GM23338 (cell line): ENCODE results near the gene BUB1B. TPM values are rescaled to one million over a fixed set of nuclear protein-coding genes. Genes with fewer than 3 reads are reported as not detected.

Experiments used
- ATAC-seq: fragments of 200-7000 bp; cut with Tn5 transposase; 3 replicates; pipeline ENCODE4 v1.9.1; 2020
- DNase-seq: peaks from one replicate; pipeline ENCODE4 v3.0.0-alpha.2; 2015; ENCODE audit warnings: low spot score
- H2AFZ ChIP-seq: fragments of 200-600 bp; sonication (generic); 2 replicates; pipeline ENCODE4 v1.8.0; 2016; ENCODE audit warnings: antibody characterized with exemption, mild to moderate bottlenecking, moderate library complexity
- H3F3A ChIP-seq: fragments of 200-600 bp; sonication (generic); replicated peaks from 2 replicates; pipeline ENCODE4 v1.8.0; 2017; ENCODE audit warnings: antibody characterized with exemption, mixed run types, low read depth
- H3K27ac ChIP-seq: fragments of 200-600 bp; sonication (generic); 2 replicates; pipeline ENCODE4 v1.6.1; 2016; ENCODE audit warnings: low read depth
- H3K27me3 ChIP-seq: fragments of 200-600 bp; sonication (generic); 2 replicates; pipeline ENCODE4 v1.8.0; 2016; ENCODE audit warnings: mild to moderate bottlenecking, mixed run types, moderate library complexity; ENCODE audit not compliant: insufficient read depth
- H3K36me3 ChIP-seq: fragments of 200-600 bp; sonication (generic); 2 replicates; pipeline ENCODE4 v1.8.0; 2016; ENCODE audit warnings: mild to moderate bottlenecking; ENCODE audit not compliant: insufficient read depth
- H3K4me1 ChIP-seq: fragments of 200-600 bp; sonication (generic); 2 replicates; pipeline ENCODE4 v1.8.0; 2016; ENCODE audit warnings: mild to moderate bottlenecking, moderate library complexity; ENCODE audit not compliant: insufficient read depth
- H3K4me2 ChIP-seq: fragments of 200-600 bp; sonication (generic); 2 replicates; pipeline ENCODE4 v1.7.1; 2017; ENCODE audit warnings: mixed run types
- H3K4me3 ChIP-seq: fragments of 200-600 bp; sonication (generic); 2 replicates; pipeline ENCODE4 v1.6.1; 2016; ENCODE audit warnings: mixed run types
- H3K79me2 ChIP-seq: fragments of 200-600 bp; sonication (generic); replicated peaks from 2 replicates; pipeline ENCODE4 v1.8.0; 2017; ENCODE audit warnings: mild to moderate bottlenecking; ENCODE audit not compliant: insufficient read depth
- H3K9me2 ChIP-seq: fragments of 200-600 bp; sonication (generic); 2 replicates; pipeline ENCODE4 v1.8.0; 2017; ENCODE audit not compliant: insufficient read depth
- H4K20me1 ChIP-seq: fragments of 200-600 bp; sonication (generic); replicated peaks from 2 replicates; pipeline ENCODE4 v1.8.0; 2017; ENCODE audit warnings: mild to moderate bottlenecking; ENCODE audit not compliant: insufficient read depth
- H3K27ac Mint-ChIP-seq: 2 replicates; pipeline ENCODE4 v1.8.0; 2020; ENCODE audit warnings: inconsistent platforms, mild to moderate bottlenecking, moderate library complexity, mixed read lengths
- H3K27me3 Mint-ChIP-seq: 3 replicates; pipeline ENCODE4 v1.8.0; 2022; ENCODE audit warnings: low read depth, mild to moderate bottlenecking, moderate library complexity, mixed read lengths, inconsistent platforms; ENCODE audit not compliant: insufficient read depth, poor library complexity
- H3K36me3 Mint-ChIP-seq: 3 replicates; pipeline ENCODE4 v1.8.0; 2021; ENCODE audit warnings: low read depth, mild to moderate bottlenecking, inconsistent platforms, moderate library complexity, mixed read lengths
- H3K4me1 Mint-ChIP-seq: 3 replicates; pipeline ENCODE4 v1.8.0; 2020; ENCODE audit warnings: mild to moderate bottlenecking, inconsistent platforms, mixed read lengths
- H3K4me3 Mint-ChIP-seq: 3 replicates; pipeline ENCODE4 v1.8.0; 2021; ENCODE audit warnings: moderate library complexity, mild to moderate bottlenecking, inconsistent platforms, mixed read lengths
- H3K9me3 Mint-ChIP-seq: 3 replicates; pipeline ENCODE4 v1.8.0; 2020; ENCODE audit warnings: moderate library complexity, mild to moderate bottlenecking, inconsistent platforms, mixed read lengths
- CREB1 ChIP-seq: fragments of 250-450 bp; sonication (Bioruptor Pico); IDR thresholded peaks from 2 replicates; pipeline ENCODE4 v1.5.0; 2020; ENCODE audit warnings: low read depth, mild to moderate bottlenecking, moderate library complexity
- CTCF ChIP-seq, 2 experiments: fragments of 200-600 bp in 1 of 2; sonication (generic) in 1 of 2; conservative IDR thresholded peaks; 2 replicates each; pipeline versions ENCODE4 v1.5.1 to v1.6.1; 2016 to 2017; ENCODE audit warnings: antibody characterized with exemption in 2 of 2, low read depth in 2 of 2, mild to moderate bottlenecking in 2 of 2, moderate library complexity in 1 of 2
- ETS1 ChIP-seq: IDR thresholded peaks from 2 replicates; pipeline ENCODE4 v1.6.1; 2016; ENCODE audit warnings: antibody characterized with exemption
- EZH2 ChIP-seq: fragments of 200-600 bp; sonication (generic); IDR thresholded peaks from one replicate; pipeline ENCODE4 v1.8.0; 2017; ENCODE audit warnings: antibody characterized with exemption, mild to moderate bottlenecking, low read depth; ENCODE audit not compliant: unreplicated experiment
- EZH2phosphoT487 ChIP-seq: fragments of 200-600 bp; sonication (generic); IDR thresholded peaks from one replicate; pipeline ENCODE4 v1.8.1; 2018; ENCODE audit warnings: antibody characterized with exemption; ENCODE audit not compliant: unreplicated experiment
- JUNB ChIP-seq: IDR thresholded peaks from one replicate; pipeline ENCODE4 v1.6.1; 2016; ENCODE audit warnings: antibody characterized with exemption; ENCODE audit not compliant: unreplicated experiment
- NANOG ChIP-seq: IDR thresholded peaks from 2 replicates; pipeline ENCODE4 v1.6.1; 2016; ENCODE audit warnings: antibody characterized with exemption, borderline replicate concordance
- POLR2AphosphoS5 ChIP-seq: IDR thresholded peaks from 2 replicates; pipeline ENCODE4 v1.6.1; 2016; ENCODE audit warnings: antibody characterized with exemption, low read depth
- REST ChIP-seq: IDR thresholded peaks from one replicate; pipeline ENCODE4 v1.6.1; 2018; ENCODE audit warnings: antibody characterized with exemption; ENCODE audit not compliant: unreplicated experiment
- STAT1 ChIP-seq: IDR thresholded peaks from one replicate; pipeline ENCODE4 v1.6.1; 2016; ENCODE audit warnings: antibody characterized with exemption; ENCODE audit not compliant: unreplicated experiment
- ZNF114 ChIP-seq: fragments of 250-450 bp; sonication (Bioruptor Pico); IDR thresholded peaks from 2 replicates; pipeline ENCODE4 v1.5.0; 2020; ENCODE audit warnings: mild to moderate bottlenecking, moderate library complexity
- ZNF331 ChIP-seq: fragments of 250-450 bp; sonication (Bioruptor Pico); IDR thresholded peaks from 2 replicates; pipeline ENCODE4 v1.5.0; 2020; ENCODE audit warnings: low read depth, mild to moderate bottlenecking, moderate library complexity
- ZNF462 ChIP-seq: fragments of 250-450 bp; sonication (Bioruptor Pico); IDR thresholded peaks from 2 replicates; pipeline ENCODE4 v1.5.0; 2020; ENCODE audit warnings: mild to moderate bottlenecking, moderate library complexity
- polyA plus RNA-seq: library from polyadenylated mRNA; unstranded; fragments of >200 nt; fragmentation: Nextera tagmentation; extraction: Ambion mirVana; gene quantifications from 2 replicates; pipeline ENCODE4 v1.2.1, GENCODE V29; 2016
- total RNA-seq: library from RNA; depleted of rRNA; stranded (reverse); fragments of >200 nt; shearing (Covaris generic); gene quantifications from 2 replicates; pipeline ENCODE4 v1.2.3, GENCODE V29; 2014

The BUB1B gene
- total and polyA plus RNA-seq, 2 experiments from 2014 or later: 77.7 to 160 TPM

GRCh38 chr15:40257656-40258450, 97.0 kb downstream of the BUB1B start:
- DNase-seq: no peak
- Histone ChIP-seq H3K9me2 (no peaks in the 10 kb centered on the region), H3K27ac (no peak overlapping the region), H3K4me2 (peak overlapping the region; percentile 38; the same call in 1 of the 2 replicates), H3K36me3 (no peaks in the 10 kb centered on the region), H3K4me3 (no peak overlapping the region), H3K27me3 (peaks cover 20% of the 10 kb centered on the region), H3F3A (no peaks in the 10 kb centered on the region), H3K79me2 (no peaks in the 10 kb centered on the region), H3K4me1 (peaks cover 12% of the 10 kb centered on the region), H4K20me1 (no peaks in the 10 kb centered on the region), H2AFZ (no peak overlapping the region)
- no peak for ATAC-seq
- Mint-ChIP-seq H3K27ac (no peak overlapping the region), H3K4me1 (peaks cover 33% of the 10 kb centered on the region), H3K27me3 (peaks cover 18% of the 10 kb centered on the region), H3K9me3 (no peaks in the 10 kb centered on the region; the same call in 2 of the 3 replicates), H3K4me3 (no peak overlapping the region), H3K36me3 (no peaks in the 10 kb centered on the region; the same call in 2 of the 3 replicates)
- no peak for TF ChIP-seq JUNB
- no peak for TF ChIP-seq STAT1
- no peak for TF ChIP-seq POLR2AphosphoS5
- TF ChIP-seq EZH2phosphoT487: no peak
- TF ChIP-seq CREB1: no peak
- no peak for TF ChIP-seq ZNF114 (CRISPR knock-in tag)
- TF ChIP-seq NANOG: no peak
- no peak for TF ChIP-seq CTCF (conservative IDR thresholded peaks at IDR 0.05; ENCODE audit: low read depth in 2 of 2)
- no peak for TF ChIP-seq ZNF462 (CRISPR knock-in tag)
- TF ChIP-seq EZH2: no peak
- TF ChIP-seq ZNF331: no peak
- no peak for TF ChIP-seq REST
- TF ChIP-seq ETS1: no peak
